Gastrocnemius medialis (tissue), 4 donors: Measurements from ENCODE around the gene LRIG1.

Source experiments
- POLR2A ChIP-seq, 2 donors: fragments of 450-650 bp; IDR thresholded peaks; one replicate each; pipeline ENCODE4 v1.6.1; 2017; ENCODE audit warnings: antibody characterized with exemption in 2 of 2, mild to moderate bottlenecking in 2 of 2, moderate library complexity in 2 of 2
- TF ChIP-seq, protein P1 (sequence below), 5 experiments: fragments of 450-650 bp in 3 of 5; fragments of 200-600 bp in 2 of 5; sonication (generic) in 2 of 5; IDR thresholded peaks in 4 of 5; conservative IDR thresholded peaks in 1 of 5; 1 replicate in 4 of 5; 2 replicates in 1 of 5; pipeline ENCODE4 v1.5.1; 2016 to 2019; ENCODE audit warnings: antibody characterized with exemption in 5 of 5, mild to moderate bottlenecking in 3 of 5, moderate library complexity in 3 of 5

DNA sequence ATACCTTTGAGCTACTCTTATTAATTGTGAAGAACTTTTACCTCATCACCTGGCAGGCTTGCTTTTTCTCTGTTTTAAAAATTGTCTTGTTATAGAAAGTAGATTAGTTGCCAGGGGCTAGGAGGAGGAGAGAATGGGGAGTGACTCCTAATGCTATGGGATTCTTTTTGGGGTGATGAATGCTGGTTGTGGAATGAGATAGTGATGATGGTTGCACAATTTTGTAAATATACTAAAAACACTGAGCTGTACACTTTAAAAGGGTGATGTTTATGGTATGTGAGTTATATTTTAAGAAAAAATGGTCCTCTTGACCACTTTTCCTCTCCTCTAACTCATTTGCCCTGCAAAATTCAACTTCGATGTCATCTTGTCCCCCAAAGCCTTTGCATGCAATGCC lies 31.8 kb upstream of the LRIG1 start:
- TF ChIP-seq, protein P1, sequence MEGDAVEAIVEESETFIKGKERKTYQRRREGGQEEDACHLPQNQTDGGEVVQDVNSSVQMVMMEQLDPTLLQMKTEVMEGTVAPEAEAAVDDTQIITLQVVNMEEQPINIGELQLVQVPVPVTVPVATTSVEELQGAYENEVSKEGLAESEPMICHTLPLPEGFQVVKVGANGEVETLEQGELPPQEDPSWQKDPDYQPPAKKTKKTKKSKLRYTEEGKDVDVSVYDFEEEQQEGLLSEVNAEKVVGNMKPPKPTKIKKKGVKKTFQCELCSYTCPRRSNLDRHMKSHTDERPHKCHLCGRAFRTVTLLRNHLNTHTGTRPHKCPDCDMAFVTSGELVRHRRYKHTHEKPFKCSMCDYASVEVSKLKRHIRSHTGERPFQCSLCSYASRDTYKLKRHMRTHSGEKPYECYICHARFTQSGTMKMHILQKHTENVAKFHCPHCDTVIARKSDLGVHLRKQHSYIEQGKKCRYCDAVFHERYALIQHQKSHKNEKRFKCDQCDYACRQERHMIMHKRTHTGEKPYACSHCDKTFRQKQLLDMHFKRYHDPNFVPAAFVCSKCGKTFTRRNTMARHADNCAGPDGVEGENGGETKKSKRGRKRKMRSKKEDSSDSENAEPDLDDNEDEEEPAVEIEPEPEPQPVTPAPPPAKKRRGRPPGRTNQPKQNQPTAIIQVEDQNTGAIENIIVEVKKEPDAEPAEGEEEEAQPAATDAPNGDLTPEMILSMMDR (IDR thresholded peaks at IDR 0.05 in 4 of 5, conservative IDR thresholded peaks at IDR 0.05 in 1 of 5), result no peak
- TF ChIP-seq POLR2A (IDR thresholded peaks at IDR 0.05), result no peak
